HTERT RPE-1 (cell line): ENCODE data around the gene C6orf141.

Experiments used
- in situ Hi-C: fragments of 300-500 bp; cut with MboI; formaldehyde crosslinking; loops from 4 replicates; pipeline ENCODE4 v1.14.3; 2020; ENCODE audit warnings: low sequenced_read_pairs

Gene C6orf141

GRCh38 chr6:49535795-49536194, 14.7 kb upstream of the C6orf141 start:
- in situ Hi-C loops: no loop called here

GRCh38 chr6:49539102-49539501, 11.4 kb upstream of the C6orf141 start:
- in situ Hi-C loops: no loop called here

GRCh38 chr6:49540614-49541013, 9.9 kb upstream of the C6orf141 start:
- in situ Hi-C loops: no loop called here

GRCh38 chr6:49541210-49541724, 9.2 kb upstream of the C6orf141 start:
- in situ Hi-C loops: no loop called here

GRCh38 chr6:49541936-49542335, 8.5 kb upstream of the C6orf141 start:
- in situ Hi-C loops: no loop called here

GRCh38 chr6:49543087-49543858, 7.2 kb upstream of the C6orf141 start:
- in situ Hi-C loops: no loop called here

GRCh38 chr6:49546331-49546730, 4.1 kb upstream of the C6orf141 start:
- in situ Hi-C loops: no loop called here

- in situ Hi-C loops: no loop called here
These were observed 1.7 kb upstream of the C6orf141 start for GRCh38 chr6:49548613-49549304.

- in situ Hi-C loops: no loop called here
These were observed 577 bp upstream of the C6orf141 start for GRCh38 chr6:49549691-49550491.

- in situ Hi-C loops: no loop called here
These were observed 804 bp downstream of the C6orf141 start for GRCh38 chr6:49551078-49551865.

- in situ Hi-C loops: no loop called here
These were observed 1.3 kb downstream of the C6orf141 start for GRCh38 chr6:49551866-49552129.

- in situ Hi-C loops: no loop called here
These were observed 2.1 kb downstream of the C6orf141 start for GRCh38 chr6:49552596-49552995.

GRCh38 chr6:49553384-49553783, 2.9 kb downstream of the C6orf141 start:
- in situ Hi-C loops: no loop called here

GRCh38 chr6:49555951-49556350, 5.5 kb downstream of the C6orf141 start:
- in situ Hi-C loops: no loop called here

GRCh38 chr6:49556429-49556837, 6.0 kb downstream of the C6orf141 start:
- in situ Hi-C loops: no loop called here

- in situ Hi-C loops: no loop called here
These were observed 6.7 kb downstream of the C6orf141 start for GRCh38 chr6:49557177-49557576.

GRCh38 chr6:49558238-49558637, 7.8 kb downstream of the C6orf141 start:
- in situ Hi-C loops: no loop called here

GRCh38 chr6:49563006-49563886, 12.8 kb downstream of the C6orf141 start:
- in situ Hi-C loops: no loop called here

- in situ Hi-C loops: no loop called here
These were observed 14.1 kb downstream of the C6orf141 start for GRCh38 chr6:49564552-49564951.

- in situ Hi-C loops: no loop called here
These were observed 14.8 kb downstream of the C6orf141 start for GRCh38 chr6:49565261-49565660.
